OCI-LY3 (cell line): ENCODE data around the gene TAB3.

Source experiments
- H2AFZ ChIP-seq: fragments of 200-600, 300-600 bp; shearing (Covaris generic); 2 replicates; pipeline ENCODE4 v1.6.0; 2014; ENCODE audit warnings: antibody characterized with exemption, low read depth, low read length
- H3K27ac ChIP-seq: fragments of 200-600, 300-600 bp; sonication (generic); 2 replicates; pipeline ENCODE4 v1.5.1; 2014; ENCODE audit warnings: mild to moderate bottlenecking, low read length, moderate library complexity, mixed read lengths
- H3K27me3 ChIP-seq: fragments of 200-600, 300-600 bp; sonication (generic); 2 replicates; pipeline ENCODE4 v1.6.1; 2014; ENCODE audit warnings: low read depth, low read length, mixed read lengths
- H3K36me3 ChIP-seq: fragments of 200-600, 300-600 bp; sonication (generic); replicated peaks from 2 replicates; pipeline ENCODE3; 2014; ENCODE audit warnings: low read depth, low read length, mixed read lengths
- H3K4me1 ChIP-seq: fragments of 300-600, 200-600 bp; sonication (generic); 2 replicates; pipeline ENCODE4 v1.6.1; 2014; ENCODE audit warnings: low read length, mixed read lengths
- H3K4me2 ChIP-seq: fragments of 200-600, 300-600 bp; sonication (generic); 2 replicates; pipeline ENCODE4 v1.6.1; 2014; ENCODE audit warnings: low read length, mixed read lengths
- H3K4me3 ChIP-seq: fragments of 300-600, 200-600 bp; sonication (generic); 2 replicates; pipeline ENCODE4 v1.5.1; 2014; ENCODE audit warnings: antibody characterized with exemption, mild to moderate bottlenecking, low read length, moderate library complexity
- H3K79me2 ChIP-seq: fragments of 300-600, 200-600 bp; shearing (Covaris generic); 2 replicates; pipeline ENCODE4 v1.6.1; 2014; ENCODE audit warnings: mild to moderate bottlenecking, low read length, mixed read lengths
- H3K9ac ChIP-seq: fragments of 300-600, 200-600 bp; shearing (Covaris generic); 2 replicates; pipeline ENCODE4 v1.6.0; 2014; ENCODE audit warnings: mild to moderate bottlenecking, low read length, moderate library complexity
- H3K9me3 ChIP-seq: fragments of 200-600, 300-600 bp; shearing (Covaris generic); 2 replicates; pipeline ENCODE4 v1.6.1; 2014; ENCODE audit warnings: low read length, mixed read lengths; ENCODE audit not compliant: insufficient read depth
- H4K20me1 ChIP-seq: fragments of 200-600, 300-600 bp; sonication (generic); 2 replicates; pipeline ENCODE4 v1.6.1; 2016; ENCODE audit warnings: low read length, mixed read lengths; ENCODE audit not compliant: insufficient read depth
- EZH2phosphoT487 ChIP-seq: fragments of 200-600 bp; shearing (Covaris generic); IDR thresholded peaks from 2 replicates; pipeline ENCODE4 v1.6.1; 2018; ENCODE audit warnings: antibody characterized with exemption, mixed run types, low read depth
- TF ChIP-seq, protein P1 (sequence below): fragments of 200-600, 300-600 bp; sonication (generic); IDR thresholded peaks from 2 replicates; pipeline ENCODE4 v1.5.1; 2014; ENCODE audit warnings: antibody characterized with exemption, low read length, low read depth

Gene TAB3

DNA sequence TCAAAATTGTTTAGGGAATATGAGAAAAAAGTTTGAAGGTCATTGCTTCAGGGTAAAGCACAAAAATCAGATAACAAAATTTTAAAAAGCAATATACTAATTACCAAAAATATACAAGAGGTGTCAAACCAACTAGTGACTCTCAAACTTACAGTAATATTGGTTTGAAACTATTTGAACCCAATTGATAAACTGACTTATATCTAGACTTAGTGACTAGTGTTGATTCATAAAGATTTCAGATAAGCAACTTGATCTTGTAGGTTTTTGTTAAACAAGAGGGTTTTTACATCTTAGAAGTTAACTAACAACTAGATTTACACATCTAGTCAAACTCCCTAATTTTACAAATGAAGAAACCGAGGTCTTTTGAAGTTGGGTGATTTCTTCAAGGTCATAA is 7.7 kb downstream of the TAB3 start:
- Histone ChIP-seq H3K4me2 (no peak overlapping the region), H3K9me3 (no peaks in the 10 kb centered on the region), H3K79me2 (peaks cover 72% of the 10 kb centered on the region), H3K36me3 (no peaks in the 10 kb centered on the region), H3K4me1 (no peaks in the 10 kb centered on the region), H4K20me1 (peaks cover 11% of the 10 kb centered on the region), H2AFZ (no peak overlapping the region), H3K27me3 (no peaks in the 10 kb centered on the region), H3K4me3 (no peak overlapping the region), H3K9ac (no peak overlapping the region), H3K27ac (no peak overlapping the region)
- TF ChIP-seq, protein P1, sequence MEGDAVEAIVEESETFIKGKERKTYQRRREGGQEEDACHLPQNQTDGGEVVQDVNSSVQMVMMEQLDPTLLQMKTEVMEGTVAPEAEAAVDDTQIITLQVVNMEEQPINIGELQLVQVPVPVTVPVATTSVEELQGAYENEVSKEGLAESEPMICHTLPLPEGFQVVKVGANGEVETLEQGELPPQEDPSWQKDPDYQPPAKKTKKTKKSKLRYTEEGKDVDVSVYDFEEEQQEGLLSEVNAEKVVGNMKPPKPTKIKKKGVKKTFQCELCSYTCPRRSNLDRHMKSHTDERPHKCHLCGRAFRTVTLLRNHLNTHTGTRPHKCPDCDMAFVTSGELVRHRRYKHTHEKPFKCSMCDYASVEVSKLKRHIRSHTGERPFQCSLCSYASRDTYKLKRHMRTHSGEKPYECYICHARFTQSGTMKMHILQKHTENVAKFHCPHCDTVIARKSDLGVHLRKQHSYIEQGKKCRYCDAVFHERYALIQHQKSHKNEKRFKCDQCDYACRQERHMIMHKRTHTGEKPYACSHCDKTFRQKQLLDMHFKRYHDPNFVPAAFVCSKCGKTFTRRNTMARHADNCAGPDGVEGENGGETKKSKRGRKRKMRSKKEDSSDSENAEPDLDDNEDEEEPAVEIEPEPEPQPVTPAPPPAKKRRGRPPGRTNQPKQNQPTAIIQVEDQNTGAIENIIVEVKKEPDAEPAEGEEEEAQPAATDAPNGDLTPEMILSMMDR, result no peak
- TF ChIP-seq EZH2phosphoT487, result no peak

DNA sequence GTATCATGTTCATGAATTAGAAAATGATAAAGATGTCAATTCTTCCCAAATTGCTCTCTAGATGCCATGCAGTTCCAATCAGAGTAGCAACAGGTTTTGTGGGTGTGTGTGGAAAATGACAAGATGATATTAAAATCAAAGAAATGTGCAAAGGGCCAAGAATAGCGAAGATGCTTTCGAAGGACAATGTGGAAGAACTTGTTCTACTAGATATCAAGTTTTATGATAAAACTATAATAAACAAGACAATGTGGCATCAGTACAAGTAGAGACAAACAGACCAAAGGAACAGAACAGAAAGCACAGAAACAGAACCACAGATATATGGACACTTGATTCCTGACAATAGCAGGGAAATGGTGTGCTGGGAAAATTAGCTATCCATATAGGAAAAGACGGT is 9.0 kb downstream of the TAB3 start:
- Histone ChIP-seq H3K27me3 (no peaks in the 10 kb centered on the region), H3K4me3 (no peak overlapping the region), H3K4me1 (no peaks in the 10 kb centered on the region), H3K9me3 (no peaks in the 10 kb centered on the region), H4K20me1 (peaks cover 9% of the 10 kb centered on the region), H3K27ac (no peak overlapping the region), H3K9ac (no peak overlapping the region), H3K79me2 (peaks cover 69% of the 10 kb centered on the region), H2AFZ (no peak overlapping the region), H3K4me2 (no peak overlapping the region), H3K36me3 (no peaks in the 10 kb centered on the region)
- no peak for TF ChIP-seq EZH2phosphoT487
- TF ChIP-seq, protein P1, result no peak

DNA sequence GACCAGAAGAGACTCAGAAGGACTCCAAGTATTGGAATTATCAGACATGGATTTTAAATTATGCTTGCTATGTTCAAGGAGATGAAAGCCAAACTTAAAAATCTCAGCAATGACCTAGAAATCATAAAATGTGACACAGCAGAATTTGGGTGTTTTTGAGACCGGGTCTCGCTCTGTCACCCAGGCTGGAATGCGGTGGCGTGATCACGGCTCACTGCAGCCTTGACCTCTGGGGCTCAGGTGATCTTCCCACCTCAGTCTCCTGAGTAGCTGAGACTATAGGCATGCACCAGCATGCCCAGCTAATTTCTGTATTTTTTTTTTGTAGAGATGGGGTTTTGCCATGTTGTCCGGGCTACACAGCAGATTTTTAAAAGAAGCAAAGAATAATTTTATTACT is 12.7 kb downstream of the TAB3 start:
- Histone ChIP-seq H3K9me3 (no peaks in the 10 kb centered on the region), H3K4me3 (no peak overlapping the region), H3K4me2 (no peak overlapping the region), H3K9ac (no peak overlapping the region), H3K79me2 (peaks cover 46% of the 10 kb centered on the region), H4K20me1 (peaks cover 12% of the 10 kb centered on the region), H3K36me3 (no peaks in the 10 kb centered on the region), H3K27me3 (no peaks in the 10 kb centered on the region), H3K27ac (no peak overlapping the region), H2AFZ (no peak overlapping the region), H3K4me1 (no peaks in the 10 kb centered on the region)
- no peak for TF ChIP-seq EZH2phosphoT487
- TF ChIP-seq, protein P1, result no peak

DNA sequence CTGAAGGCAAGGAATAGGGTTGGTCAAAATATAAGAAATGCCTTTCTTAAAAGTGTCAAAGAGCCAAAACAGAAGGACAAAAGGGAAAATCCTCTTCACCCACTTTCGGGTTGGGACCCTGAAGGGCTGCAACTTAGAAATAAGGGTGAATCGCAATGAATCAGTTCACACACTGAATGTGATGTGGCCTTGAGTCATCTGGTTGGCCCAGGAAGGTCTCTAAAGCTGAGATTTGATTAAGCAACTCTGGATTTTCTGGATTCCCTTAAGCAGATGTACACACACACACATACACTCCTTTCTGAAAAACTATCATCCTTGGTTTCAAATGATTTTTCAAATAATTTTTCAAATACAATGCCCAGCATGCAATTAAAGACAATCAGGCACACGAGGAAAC is 13.1 kb downstream of the TAB3 start:
- TF ChIP-seq, protein P1, result no peak
- no peak for TF ChIP-seq EZH2phosphoT487
- peaks cover 1% of the 10 kb centered on the region for H3K36me3 ChIP-seq
- H3K4me3 ChIP-seq, result no peak overlapping the region
- no peak overlapping the region for H3K9ac ChIP-seq
- no peak overlapping the region for H2AFZ ChIP-seq
- no peaks in the 10 kb centered on the region for H3K27me3 ChIP-seq
- H4K20me1 ChIP-seq, result peaks cover 12% of the 10 kb centered on the region
- no peaks in the 10 kb centered on the region for H3K9me3 ChIP-seq
- no peak overlapping the region for H3K4me2 ChIP-seq
- no peak overlapping the region for H3K27ac ChIP-seq
- no peaks in the 10 kb centered on the region for H3K4me1 ChIP-seq
- H3K79me2 ChIP-seq, result peaks cover 42% of the 10 kb centered on the region
